Activated T-helper 1 cell treated with Interleukin-2 at 50 U/mL for 16 hours (primary cell): Measurements from ENCODE around the gene WDR70.
"Not testable (repeated sequence)": the region's sequence is repeated elsewhere in the genome, so short reads cannot be mapped to it uniquely, and the experiment has no call there.

Experiments
- DNase-seq: peaks from one replicate; pipeline ENCODE4 v3.0.0-alpha.2; 2020; ENCODE audit warnings: low read depth

The WDR70 gene

DNA sequence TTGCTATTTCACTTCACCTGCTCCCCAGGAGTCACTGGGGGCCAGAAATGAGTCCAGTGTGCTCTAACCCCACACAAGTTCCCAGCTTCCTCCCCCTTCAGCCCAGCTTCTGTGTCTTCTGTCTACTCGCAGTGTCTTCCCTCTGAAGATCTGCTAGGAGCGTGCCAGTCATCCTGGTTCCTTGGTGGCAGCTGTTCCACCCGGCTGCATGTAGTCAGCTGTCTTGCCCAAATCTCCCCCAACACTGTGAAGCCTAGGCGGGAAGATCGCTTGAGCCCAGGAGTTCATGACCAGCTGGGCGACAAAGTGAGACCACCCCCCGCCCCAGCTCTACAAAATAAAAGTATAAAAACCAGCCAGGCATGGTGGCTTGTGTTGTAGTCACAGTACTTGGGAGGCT is 306.7 kb downstream of the WDR70 start:
- DNase-seq: no peak

DNA sequence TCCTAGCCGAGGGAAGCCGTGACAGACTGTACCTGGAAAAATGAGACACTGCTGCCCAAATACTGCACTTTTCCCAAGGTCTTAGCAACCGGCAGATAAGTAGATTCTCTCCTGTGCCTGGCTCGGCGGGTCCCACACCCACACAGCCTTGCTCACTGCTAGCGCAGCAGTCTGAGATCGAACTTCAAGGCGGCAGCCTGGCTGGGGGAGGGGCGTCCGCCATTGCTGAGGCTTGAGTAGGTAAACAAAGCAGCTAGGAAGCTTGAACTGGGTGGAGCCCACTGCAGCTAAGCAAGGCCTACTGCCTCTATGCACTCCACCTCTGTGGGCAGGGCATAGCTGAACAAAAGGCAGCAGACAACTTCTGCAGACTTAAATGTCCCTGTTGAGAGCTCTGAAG is 309.8 kb downstream of the WDR70 start:
- DNase-seq: not testable (repeated sequence)

DNA sequence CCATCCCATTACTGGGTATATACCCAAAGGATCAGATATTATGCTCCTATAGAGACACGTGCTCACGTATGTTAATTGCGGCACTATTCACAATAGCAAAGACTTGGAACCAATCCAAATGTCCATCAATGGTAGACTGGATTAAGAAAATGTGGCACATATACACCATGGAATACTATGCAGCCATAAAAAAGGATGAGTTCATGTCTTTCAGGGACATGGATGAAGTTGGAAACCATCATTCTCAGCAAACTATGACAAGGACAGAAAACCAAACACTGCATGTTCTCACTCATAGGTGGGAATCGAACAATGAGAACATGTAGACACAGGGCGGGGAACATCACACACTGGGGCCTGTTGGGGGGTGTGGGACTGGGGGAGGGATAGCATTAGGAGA is 315.2 kb downstream of the WDR70 start:
- not testable (repeated sequence) for DNase-seq

DNA sequence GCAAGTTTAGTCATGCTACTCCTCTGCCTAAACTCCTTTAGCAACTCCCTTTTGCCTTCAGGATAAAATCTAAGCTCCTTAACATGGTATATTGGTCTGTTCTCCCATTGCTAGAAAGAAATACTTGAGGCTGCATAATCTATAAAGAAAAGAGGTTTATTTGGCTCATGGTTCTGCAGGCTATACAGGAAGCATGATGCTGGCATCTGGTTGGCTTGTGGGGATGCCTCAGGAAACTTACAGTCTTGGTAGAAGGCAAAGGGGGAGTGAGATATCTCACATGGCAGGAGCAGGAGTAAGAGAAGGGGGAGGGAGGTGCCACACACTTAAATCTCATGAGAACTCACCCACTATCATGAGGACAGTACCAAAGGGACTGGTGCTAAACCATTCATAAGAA is 315.7 kb downstream of the WDR70 start:
- no peak for DNase-seq

DNA sequence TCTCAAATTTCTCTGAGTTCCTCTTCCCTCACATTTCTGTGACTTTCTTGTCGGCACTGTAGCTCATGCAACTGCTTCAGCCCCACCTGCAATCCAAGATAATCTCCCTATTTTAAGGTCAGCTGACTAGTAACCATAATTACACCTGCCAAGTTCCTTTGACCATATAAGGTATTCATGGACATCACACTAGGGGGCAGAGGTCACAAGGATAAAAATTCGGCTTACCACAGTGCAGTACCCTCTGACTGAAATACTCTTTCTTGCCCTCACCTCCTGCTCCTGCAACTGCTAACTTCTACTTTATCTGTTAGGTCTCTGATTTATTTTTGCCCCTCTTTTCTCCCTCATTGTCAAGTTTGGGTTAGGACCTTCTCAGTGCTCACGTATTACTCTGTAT is 316.5 kb downstream of the WDR70 start:
- no peak for DNase-seq

DNA sequence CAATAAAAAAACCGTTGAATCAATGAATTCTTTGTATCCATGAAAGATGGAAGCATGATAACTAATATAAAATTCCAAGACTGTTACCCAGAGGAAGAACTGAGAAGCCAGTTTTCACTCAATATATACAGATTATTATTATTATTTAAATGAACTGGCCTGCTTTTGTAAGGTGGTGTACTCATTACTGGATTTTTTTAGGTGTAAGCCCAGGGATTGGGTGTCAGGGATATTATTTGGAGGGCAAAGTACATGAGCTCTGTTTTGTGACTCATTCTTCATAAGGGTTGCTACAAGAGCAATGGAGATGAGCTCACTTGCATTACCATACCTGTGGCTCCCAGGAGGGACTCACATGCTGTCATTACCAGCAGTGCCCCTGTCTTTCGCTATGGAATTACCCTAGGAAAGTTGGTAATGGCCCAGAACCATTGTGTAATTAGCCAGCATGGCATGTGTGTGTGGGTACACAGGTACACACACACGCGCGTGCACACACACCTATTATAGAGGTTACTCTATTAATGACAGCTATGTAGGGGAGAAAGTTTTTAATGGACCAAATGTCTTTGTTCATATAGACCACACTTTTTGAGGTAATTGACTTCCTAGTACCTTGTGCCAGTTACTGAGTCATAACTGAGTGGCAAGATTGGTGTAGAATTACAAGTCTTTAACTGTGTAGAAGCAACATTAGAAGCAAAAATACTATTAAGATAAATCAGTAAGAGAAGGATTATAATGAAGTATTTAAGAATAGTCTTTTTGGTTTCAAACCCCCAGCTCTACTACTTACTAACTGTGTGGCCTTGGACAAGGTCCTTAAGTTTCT is 317.3 kb downstream of the WDR70 start:
- DNase-seq: no peak

DNA sequence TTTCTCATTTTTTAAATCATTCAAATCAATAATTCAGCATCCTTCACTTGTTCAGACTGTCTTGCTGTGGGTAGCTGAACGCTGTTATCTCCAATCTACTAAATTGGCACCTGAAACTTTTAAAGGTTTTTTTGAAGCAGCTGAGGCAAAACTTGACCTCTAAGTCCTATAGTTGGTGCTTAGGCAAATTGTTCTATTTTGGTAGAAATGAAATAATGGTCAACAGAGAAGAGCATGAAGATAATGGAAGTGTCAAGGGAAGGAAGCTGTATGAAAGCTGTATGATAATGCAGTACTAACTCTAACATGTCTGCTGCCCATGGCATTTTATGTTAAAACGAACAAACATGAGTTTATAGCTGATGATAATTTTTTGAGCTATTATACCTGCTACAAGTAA is 322.8 kb downstream of the WDR70 start:
- no peak for DNase-seq

DNA sequence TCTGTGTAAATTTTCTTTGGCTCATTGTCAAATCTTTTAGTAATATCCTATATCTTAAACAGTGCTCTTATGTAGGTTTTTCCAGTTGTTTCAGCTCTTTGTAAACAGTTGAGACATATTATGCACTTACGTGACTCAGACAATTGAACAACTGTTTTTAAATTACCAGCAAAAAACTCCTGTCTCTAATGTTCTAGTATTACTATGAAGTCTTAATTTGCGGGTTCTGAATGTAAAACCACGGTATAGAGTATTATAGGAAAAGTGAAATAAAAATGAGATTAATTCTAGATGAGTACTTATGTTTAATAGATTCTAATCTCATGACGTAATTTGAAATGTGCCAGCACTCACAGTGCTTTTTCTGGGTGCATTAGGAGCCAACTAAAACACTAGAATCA is 324.7 kb downstream of the WDR70 start:
- no peak for DNase-seq

DNA sequence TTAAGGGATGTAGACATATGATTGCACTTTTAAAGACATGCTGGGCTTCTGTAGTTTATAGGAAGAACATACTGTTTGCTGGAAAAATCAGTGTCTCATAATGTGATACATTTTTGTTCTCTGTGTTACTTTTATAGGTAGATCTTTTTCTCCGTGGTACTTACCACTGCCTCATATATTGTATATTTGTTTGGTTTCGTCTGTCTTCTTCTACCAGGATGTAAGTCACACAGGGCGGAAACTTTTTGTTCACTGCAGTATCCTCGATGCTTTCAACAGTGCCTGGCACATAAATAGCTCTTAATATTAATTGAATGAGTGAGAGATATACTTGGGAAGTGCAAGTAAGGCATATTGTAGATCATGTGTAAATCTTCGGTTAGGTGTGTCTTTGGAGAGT is 325.3 kb downstream of the WDR70 start:
- no peak for DNase-seq

DNA sequence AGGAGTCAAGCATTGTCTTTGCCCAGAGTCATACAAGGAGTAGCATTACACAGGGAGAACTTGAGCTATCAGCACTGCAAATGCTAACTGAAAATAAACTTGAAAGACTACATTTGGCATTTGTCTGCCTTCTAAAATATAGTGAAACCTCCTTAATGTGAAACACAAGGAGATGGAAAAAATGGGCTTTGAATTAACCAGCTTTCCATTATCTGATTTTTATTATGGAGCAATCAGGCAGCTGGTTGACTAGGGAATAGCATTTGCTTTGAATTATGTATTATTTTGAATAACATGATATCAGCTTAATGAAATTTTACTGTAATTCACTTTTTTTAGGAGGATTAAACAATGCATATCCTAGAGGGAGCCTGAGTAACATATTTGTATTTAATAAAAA is 329.9 kb downstream of the WDR70 start:
- DNase-seq: no peak

DNA sequence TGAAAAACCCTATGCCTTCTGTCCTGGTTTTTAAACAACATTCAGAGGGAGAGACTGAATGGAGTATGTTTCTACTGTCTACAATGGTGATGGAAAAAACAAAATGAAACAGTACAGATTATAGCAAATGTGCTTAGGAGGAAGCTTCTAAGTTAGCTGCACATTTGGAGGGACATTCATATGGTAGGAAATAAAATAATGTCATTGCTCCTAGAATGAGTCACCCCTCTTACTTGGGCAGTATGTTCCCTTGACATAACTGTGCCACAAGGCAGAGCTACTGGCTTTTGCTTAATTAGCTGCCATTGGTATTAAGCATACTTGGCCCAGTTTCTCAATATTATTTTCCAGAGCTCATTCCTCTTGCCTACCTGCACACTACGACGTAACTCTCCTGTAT is 331.8 kb downstream of the WDR70 start:
- DNase-seq: no peak

DNA sequence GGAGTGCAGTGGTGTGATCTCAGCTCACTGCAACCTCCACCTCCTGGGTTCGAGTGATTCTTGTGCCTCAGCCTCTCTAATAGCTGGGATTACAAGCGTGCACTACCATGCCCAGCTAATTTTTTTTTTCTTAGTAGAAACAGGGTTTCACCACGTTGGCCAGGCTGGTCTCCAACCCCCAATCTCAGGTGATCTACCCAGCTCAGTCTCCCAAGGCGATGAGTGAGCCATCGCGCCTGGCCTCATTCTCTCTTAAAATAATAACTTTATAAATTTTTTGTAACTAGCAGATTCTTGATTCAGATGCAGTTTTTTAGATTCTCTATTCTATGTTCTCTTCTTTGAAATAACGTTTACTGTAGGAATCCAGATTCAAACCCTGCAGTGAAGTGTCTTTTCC is 333.6 kb downstream of the WDR70 start:
- DNase-seq: no peak

DNA sequence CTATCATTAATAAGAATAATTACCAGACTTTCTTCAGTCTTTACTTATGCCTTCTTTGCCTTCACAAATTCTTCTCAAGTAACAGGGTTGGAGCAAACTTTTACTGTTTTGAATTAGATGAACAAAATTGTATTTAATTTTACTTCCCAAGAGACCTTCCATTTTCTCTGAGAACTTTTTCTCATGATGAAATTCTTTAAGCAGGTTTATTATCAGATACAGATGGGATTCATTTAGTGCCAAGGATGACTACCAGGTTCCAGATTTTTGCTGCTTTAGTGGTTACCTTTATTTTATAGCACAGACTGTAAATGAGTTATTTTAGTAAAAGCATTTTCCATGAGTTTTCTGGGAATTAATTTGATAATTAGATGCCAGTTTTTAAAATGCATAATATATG is 335.6 kb downstream of the WDR70 start:
- DNase-seq: no peak

DNA sequence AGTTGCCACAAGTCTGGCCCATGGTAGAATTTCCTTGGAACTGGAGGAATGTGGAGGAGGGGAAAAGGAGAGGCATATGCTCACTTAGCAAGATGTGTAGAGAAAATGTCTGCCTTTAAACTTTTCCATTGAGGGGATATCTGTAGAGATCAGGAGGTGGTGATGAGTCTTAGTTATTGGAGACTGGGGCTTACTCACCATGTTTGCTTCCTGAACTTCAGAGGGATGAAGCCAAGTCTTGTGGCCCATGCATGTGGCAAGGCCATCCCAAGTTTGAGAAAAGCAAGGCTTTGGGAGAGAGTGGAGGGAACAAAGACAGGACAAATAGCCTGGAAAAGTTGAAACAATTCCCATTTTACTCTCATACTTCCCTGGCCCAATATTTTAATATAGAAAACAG is 336.2 kb downstream of the WDR70 start:
- DNase-seq: no peak

DNA sequence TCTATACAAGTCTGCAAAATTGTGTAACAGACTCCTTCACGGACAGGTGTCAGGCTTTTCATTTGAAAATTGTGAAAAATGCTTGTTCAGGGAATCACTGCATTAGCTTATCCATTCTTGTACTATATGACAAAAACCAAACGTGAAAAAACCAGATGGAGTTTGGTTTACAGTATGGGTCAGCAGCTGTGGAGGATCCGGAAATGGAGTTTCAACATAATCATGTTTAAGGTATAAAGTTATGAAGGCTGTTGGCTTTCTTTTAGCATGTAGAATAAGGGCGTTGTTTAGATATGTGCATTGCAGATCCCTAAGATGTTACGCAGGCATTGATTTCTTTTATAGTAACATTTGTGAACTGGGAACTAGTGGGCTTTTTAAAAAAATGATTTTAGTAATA is 336.9 kb downstream of the WDR70 start:
- no peak for DNase-seq

DNA sequence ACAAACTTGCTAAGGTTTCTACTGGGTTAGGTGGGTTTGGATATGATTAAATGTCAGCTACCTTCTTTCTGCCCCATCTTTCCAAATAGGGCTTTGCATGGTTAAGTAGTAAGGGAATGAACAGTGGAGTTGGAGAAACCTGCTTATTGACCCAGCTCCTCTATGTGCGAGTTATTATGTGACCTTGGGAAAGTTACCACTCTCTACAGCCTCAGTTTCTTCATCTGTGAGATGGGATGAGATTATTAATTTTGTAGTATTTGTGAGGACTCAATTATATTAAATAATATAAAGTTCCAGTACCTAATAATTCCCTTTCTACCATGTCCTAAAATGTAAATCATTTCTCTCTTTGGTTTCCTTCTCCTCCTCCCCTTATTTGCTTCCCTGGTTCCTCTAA is 337.3 kb downstream of the WDR70 start:
- DNase-seq: no peak

DNA sequence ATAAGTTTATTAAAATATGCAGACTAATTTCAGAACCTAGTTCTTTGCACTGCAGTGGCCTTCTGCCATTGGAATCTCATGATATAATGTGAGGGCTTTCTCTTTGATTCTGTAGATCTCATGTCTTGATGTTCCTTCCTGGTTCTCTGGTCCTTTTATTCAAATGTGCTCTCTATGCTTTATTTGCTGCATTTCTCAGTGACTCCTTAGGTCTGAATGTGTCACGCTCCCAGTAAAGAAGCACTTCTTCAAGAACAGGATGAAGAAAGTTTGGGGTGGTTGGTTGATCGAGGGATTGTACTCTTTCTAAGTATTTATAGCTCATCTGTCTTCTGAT is 338.1 kb downstream of the WDR70 start:
- no peak for DNase-seq

DNA sequence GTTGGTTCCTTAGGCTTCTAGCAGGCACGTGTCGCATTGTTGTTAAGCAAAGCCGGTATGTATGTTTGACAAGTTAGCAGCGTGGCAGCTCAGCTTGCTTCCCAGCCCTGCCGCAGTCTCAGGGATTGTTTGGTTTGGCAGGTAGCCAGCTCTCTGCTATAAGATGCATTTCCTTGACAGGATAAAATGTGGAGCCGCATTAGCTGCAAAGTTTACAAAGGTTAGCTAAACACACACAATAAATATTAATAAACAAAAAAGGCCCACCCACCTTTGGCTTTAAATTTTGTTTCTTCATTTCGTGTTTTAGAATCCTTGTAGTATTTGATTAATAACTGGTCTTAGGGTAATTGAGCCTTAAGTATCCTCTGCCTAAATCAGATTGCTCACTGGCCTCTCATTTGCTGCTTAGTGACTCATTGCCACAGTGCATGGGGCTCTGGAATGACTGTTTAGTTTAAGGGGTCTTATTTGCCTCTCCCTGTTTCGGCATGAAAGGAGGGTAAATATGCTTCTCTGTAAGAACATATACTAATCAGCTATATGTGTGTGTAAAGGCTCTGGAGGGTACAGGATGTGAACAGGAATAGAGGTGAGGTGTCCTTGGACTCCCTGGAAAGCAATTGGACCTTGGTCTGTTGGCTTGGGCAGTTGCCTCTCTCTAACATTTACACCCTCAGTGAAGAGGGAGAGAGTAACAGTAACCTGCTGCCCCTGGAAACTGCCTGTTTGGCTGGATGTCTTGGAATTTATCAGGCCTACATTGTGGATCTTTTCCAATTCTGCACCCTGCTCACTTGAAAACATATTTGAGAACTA is 338.7 kb downstream of the WDR70 start:
- DNase-seq: no peak

DNA sequence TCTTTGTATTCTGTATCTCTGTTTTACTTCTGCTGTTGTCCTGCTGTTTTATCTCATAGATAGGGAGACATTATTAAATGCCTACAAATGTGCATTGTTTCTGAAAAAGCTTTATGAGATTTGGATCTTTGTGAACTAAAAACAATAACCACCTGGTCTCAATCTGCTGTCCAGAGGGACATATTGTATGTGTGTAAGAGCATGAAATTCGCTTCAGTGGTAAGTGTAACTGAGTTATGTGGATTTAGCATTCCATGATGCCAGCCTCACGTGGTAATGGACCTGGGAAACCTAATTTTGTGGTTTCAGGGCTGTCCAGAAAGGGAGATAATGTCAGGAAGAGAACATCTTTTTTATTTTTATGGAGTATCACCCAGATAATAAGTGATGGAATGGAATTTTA is 341.4 kb downstream of the WDR70 start:
- DNase-seq: no peak

DNA sequence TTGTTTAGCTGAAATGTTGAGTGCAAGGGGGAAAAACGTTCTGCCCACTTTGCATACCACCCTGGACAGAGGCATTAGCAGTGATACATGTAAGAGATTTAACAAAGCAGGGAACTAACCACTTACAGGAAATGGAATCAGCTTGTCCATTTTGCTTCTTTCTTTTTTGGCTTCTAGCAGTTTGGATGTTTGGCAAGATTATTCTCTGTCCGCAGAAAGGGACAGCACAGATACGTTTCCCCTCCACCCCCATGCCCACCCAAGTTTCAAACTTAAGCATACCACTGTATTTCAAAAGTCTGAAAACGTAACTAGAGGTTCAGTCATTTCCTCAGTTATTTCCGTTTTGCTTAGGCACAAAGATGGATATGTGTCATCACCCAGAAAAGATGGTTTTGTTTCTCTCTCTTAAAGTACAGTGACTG is 342.3 kb downstream of the WDR70 start:
- no peak for DNase-seq

DNA sequence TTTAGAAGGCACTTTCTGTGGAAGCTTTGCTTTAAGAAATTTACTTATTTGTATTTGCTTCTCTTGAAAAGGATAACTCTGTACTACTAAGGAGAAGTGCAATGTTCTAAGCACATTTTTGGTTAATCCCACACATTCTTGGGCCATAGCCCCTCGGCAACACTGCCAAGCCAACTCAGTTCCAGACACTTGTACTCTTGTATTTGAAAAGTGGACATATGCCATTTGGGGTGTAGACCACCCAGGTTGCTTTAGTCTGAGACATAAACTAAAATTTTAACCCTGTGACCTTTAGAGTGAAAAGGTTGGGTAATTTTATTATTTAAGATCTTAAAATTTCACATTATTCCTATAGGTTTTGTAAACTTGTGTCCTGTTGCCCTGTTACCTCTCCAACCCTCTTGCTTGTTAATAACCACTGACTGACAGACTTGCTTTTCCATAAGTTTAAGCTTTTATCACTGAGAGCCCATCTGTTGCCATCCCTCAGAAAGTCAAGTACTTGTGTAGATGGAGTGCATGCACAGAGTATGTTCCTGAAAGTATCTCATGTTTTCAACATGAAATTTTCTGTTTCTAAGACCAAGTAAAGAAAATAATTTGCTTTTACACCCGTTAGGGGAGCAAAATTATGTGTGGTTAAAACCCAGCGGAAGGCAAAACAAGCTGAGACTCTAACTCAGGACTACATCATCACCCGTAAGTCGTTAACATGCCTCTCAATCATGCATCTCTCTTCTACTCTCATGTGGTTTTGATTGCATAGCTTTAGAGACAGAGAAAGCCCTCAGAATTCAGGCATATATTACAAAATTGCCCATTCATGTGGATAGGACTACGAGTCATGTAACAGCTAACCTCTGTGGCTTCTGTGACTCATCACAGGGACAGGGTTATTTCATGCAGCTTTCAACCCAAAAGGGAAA is 343.4 kb downstream of the WDR70 start:
- DNase-seq: no peak

DNA sequence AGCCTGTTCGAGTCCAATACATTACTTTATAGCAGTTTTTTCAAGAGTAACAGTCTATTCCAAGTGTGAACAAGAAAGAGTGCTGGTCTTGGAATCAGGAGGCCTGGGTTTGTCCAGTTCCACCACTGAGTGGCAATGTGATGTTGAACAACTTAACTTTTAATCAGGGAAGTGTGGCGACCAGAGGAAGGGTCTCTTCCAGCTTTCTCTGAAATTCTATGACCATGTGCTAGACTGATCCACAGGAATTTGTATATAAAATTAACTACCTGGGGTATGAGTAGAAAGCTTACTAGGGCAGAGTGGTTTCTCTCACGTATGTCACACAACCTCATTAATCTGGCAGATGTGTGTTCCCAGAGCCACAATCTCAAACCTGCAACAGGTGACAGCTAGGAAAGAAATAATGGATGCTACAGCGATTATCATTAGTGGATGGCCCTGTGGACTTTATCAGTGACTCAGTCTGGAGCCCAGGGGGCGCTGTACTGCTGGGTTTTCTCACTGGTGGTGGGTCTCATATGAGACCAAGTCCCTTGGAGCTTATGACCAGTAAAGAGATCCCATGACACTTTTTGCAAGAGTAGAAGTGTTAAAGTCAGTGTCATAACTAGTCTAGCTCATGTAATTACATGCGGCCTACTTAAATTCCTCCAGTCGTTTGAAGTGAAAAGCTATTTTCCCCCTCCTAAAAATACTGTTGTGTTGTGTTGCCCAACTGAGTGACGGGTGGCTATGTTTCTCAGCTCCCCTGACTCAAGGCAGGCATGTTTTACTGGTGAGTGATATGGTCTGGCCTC is 344.2 kb downstream of the WDR70 start:
- no peak for DNase-seq
